ENCODE data around the gene OR10P1.

- no peak for TF ChIP-seq CTCF (IDR thresholded peaks at IDR 0.05)
- no peak for TF ChIP-seq POLR2A (IDR thresholded peaks at IDR 0.05)
These were observed 28.1 kb downstream of the OR10P1 start for GRCh38 chr12:55664826-55665225.

Data from adrenal gland (tissue), 5 donors.